ENCODE measurements around the gene LRRC45. TPM values are rescaled to one million over a fixed set of nuclear protein-coding genes. Genes with fewer than 3 reads are reported as not detected.

The LRRC45 gene
- total RNA-seq, 1 donor from 2014 or later, result 8.5 TPM

DNA sequence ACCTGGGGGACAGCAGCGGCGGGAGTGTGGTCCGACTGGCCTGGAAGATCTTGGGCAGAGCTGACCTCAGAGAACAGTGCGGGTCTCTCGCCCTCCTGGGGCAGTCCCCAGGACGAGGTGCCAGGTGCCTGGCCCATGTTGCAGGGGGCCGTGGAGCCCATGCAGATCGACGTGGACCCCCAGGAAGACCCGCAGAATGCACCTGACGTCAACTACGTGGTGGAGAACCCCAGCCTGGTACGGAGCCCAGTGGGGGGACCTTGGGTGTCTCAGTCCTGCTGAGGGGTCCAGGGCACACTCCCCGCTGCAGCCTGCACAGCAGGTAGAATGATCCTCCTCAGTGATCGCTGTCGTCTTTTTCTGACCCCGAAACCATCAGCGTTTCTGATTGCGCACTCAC is 30.0 kb downstream of the LRRC45 start:
- no peak for DNase-seq

DNA sequence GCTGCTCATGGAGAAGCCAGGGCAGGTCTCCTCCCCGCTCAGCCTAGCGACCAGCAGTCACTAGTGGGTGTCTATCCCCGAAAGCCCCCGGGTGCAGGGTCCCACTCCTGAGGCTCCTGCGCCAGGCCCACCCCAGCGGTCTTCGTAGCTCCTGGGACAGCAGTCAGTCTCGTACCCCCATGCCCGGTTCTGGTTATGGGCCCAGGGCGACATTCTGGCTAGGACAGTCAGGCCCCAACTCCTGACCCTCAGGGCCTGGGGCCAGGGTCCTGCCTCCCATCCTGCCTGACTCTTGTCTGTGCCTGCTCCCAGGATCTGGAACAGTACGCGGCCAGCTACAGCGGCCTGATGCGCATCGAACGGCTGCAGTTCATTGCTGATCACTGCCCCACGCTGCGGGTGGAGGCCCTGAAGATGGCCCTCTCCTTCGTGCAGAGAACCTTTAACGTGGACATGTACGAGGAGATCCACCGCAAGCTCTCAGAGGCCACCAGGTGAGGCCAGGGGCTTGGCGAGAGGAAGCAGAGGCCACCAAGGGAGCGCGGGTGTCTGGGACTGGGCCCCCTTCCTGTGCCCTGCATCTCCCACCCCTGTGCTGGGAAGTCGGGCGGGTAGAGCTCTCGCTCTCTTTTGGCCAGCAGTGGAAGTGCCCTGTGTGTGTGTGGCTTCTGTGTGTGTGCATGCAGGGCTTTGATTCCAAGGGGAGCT is 30.6 kb downstream of the LRRC45 start:
- no peak for DNase-seq

DNA sequence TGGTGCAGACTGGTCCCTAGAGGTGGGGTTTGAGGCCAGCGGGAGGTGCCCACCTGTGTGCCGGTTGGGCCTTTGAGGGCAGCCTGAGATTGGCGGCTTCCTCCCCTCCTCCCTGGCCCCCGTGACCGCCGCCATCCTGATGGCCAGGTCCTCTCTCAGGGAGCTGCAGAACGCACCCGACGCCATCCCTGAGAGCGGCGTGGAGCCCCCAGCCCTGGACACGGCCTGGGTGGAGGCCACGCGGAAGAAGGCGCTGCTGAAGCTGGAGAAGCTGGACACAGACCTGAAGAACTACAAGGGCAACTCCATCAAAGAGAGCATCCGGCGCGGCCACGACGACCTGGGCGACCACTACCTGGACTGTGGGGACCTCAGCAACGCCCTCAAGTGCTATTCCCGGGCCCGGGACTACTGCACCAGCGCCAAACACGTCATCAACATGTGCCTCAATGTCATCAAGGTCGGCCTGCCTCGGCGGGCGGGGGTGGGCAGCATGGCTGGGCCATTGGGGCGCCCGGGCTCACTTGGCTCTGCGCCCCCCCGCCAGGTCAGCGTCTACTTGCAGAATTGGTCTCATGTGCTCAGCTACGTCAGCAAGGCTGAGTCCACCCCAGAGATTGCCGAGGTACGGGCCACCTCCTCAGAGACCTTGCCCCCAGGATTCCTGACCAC is 31.4 kb downstream of the LRRC45 start:
- no peak for DNase-seq

DNA sequence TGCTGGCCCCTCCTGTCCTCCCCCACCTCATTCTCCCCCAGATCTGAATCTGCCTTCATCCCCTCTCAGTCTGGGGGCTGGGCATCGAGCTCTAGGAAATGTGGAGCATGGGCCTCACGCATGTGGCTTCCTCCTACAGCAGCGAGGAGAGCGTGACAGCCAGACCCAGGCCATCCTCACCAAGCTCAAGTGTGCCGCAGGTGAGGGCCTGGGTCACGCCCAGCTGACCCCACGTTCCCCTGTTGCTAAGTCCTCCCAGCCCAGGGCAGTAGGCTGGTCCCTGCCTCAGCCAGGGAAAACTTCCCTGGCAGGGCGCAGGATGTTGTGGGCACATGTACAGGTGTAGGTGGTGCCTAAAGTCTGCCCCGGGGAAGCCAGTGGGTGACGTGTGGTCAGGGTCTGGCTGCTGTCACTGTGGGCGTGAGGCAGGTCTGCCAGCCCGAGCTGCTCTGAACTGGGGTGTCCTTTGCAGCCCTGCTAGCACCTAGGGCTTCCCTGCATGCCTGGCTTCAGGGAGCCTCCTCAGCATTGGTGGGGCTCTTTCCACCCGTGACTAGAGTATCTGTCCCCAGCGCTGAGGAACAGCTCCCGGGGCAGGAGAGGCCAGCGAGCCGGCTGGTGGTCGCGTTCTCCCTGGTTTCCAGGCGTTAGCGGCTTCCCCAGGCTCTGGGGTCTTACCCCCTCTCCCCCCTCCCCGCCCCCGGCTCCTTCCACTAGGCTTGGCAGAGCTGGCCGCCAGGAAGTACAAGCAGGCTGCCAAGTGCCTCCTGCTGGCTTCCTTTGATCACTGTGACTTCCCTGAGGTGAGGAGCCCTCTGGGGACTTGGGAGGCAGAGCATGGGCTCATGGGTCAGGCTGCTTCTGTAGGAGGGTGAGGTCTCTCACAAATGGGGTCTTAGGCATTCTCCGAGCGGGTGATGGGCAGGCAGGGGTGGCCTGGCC is 32.2 kb downstream of the LRRC45 start:
- no peak for DNase-seq

DNA sequence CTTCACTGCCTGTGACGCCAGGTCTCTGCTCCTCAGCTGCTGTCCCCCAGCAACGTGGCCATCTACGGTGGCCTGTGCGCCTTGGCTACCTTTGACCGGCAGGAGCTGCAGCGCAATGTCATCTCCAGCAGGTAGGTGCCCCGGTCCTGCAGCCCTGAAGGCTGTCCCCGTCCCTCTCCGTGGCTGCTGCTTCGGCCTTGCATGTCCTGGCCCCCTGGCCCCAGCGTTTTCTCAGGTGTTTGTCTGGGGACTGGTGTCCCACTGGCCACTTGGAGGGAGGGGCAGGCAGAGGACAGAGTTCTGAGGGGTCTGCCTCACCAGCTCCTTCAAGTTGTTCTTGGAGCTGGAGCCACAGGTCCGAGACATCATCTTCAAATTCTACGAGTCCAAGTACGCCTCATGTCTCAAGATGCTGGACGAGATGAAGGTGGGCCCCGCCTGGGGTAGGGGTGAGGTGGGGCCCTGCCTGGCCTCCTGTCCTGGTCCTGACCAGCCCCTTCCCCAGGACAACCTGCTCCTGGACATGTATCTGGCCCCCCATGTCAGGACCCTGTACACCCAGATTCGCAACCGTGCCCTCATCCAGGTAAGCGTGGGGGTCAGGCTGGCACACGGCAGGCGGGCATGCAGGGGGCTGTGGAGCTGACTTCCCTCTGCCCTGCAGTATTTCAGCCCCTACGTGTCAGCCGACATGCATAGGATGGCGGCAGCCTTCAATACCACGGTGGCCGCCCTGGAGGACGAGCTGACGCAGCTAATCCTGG is 33.0 kb downstream of the LRRC45 start:
- no peak for DNase-seq

DNA sequence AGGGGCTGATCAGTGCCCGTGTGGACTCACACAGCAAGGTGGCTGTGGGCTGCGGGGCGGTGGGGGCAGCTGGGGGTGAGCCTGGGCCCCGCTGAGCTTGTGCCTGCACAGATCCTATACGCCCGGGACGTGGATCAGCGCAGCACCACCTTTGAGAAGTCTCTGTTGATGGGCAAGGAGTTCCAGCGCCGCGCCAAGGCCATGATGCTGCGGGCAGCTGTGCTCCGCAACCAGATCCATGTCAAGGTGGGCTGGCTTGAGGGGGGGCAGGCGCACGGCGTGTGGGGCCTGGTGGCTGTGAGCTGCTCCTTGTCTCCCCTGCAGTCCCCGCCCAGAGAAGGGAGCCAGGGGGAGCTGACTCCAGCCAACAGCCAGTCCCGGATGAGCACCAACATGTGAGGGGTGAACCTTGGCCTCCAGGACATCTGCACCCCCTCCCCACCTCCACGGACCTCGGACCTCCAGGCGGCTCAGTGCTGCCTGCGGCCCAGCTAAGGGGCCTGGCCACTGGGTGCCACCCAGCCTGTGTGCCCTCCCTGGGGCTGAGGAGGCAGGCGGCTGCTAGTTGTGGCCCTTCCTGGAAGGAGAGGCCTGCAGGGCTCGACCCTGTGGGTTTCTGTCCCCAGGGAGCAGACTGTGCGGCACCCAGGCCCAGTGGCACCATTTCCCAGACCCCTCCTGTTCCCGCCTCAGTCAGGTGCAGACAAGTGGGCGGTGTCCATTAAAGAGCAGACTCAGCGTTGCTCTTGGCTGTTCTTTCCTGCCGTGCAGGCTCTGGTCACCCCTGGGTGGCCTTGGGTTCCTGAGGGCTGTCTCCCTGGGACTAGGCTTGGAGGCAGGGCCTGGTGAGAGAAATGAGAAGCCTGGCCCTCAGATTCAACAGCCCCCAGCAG is 33.9 kb downstream of the LRRC45 start:
- no peak for DNase-seq

DNA sequence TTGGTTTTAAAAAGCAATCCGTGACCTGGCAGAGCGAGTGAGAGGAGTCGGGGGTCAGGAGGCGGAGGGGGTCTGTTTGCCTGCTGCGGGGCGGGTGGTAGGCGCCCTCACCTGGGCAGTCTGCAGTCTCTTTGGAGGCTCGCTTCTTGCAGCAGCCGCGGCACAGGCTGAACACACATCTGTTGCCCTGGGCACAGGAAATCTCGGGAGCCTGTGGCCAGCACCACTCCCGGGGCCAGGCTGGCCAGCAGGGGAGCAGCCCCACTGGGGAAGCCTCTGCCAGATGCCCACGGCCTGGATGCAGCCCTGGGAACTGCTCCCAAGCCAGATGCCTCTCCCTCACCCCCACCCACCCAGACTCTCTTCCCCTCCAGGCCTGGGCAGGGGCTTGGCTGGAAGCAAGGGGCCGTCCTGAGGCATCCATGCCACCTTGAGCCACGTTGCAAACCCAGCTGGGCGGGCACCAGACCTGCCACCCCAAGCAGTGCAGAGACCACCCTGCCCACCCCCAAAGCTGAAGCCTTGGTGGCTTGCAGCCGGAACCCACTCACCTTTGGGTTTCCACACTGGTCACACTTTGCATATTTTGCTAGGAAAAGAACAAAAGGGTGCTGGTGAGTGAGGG is 35.2 kb downstream of the LRRC45 start:
- no peak for DNase-seq

DNA sequence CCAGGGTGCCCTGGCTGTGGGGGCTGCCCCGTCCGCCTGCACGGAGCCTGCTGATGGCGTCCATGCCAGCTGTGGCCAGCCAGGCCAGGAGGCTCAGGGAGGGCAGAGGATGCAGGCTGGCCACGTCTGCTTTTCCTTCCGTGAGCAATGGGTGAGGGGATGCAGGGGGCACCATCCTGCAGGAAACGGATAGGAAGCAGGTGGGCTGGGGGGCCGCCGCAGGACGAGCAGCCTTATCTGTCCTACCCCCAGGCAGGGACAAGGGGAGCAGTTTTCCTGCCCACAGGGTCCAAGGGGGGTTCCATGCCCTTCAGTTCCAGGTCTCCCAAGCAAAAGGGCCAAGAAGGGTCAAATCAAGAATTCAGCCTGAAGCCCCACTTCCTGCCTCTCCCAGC is 35.7 kb downstream of the LRRC45 start:
- no peak for DNase-seq

DNA sequence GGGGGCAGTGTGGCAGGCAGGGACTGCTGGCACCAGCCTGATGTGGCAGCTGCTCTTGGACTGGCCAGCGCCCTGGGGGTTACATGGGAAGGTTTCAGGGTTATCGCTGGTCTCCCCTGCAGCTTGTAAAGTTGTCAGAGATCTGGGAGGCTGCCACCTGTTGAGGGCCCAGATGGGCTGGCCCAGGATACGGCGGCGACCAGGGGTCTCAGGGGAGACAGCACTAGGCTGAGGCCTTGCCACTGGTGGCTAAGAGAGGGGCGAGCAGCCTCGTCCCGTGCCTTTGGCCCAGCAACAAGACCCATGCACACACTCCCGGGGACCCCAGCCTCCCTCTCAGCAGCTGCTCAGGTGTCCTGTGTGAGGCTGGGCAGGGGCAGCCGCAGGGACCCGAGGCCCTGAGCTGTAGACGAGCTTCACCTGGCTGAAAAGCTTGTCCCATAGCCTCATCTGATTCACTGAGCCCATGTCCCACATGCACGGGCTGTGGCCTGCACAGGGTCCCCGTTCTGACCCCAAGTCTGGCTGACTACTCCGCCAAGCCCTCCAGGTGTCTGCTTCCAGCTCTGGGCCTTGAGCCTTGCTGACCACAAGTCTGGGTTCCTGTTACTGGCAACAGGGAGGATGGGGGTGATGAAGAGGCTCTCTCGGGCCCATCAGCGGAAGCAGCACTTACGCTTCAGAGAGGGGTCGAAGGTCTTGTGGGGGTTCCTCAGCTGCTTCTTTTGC is 36.3 kb downstream of the LRRC45 start:
- no peak for DNase-seq

DNA sequence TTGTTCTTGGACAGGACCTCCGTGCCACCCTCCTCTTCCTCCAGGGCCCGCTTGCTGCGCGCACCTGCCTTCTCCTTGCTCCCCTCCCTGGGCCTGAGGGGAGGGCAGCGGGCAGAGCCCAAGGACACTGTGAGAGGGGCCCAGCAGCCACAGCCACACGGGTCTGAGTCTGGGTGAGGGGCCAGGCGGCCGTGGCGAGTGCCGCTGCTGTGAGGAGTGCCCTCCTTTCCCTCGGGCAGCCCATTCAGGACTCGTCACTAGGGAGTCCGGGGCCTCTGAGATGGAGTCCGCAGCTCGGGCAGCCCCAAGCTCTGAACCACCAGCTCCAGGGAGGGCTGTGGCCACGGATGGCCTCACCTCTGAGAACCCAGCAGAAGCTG is 36.9 kb downstream of the LRRC45 start:
- DNase-seq, result no peak

DNA sequence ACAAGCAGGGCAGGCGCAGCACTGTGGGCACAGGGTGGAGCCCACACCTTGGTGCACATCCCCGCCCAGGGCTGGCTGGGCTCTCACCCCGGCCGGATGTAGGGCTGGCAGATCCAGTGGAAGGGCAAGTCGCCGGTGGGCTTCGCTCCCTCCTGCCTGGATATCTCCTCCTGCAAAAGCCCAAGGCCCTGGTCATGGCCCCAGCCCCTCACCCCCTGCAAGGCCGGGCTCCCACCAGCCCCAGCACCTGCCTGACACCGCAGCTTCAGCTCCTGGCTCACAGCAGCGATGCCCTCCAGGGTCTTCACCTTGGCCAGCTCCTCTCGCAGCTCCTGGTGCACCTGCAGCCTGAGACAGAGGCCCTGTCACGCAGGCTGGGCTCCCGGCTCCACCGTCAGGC is 37.5 kb downstream of the LRRC45 start:
- DNase-seq, result no peak

DNA sequence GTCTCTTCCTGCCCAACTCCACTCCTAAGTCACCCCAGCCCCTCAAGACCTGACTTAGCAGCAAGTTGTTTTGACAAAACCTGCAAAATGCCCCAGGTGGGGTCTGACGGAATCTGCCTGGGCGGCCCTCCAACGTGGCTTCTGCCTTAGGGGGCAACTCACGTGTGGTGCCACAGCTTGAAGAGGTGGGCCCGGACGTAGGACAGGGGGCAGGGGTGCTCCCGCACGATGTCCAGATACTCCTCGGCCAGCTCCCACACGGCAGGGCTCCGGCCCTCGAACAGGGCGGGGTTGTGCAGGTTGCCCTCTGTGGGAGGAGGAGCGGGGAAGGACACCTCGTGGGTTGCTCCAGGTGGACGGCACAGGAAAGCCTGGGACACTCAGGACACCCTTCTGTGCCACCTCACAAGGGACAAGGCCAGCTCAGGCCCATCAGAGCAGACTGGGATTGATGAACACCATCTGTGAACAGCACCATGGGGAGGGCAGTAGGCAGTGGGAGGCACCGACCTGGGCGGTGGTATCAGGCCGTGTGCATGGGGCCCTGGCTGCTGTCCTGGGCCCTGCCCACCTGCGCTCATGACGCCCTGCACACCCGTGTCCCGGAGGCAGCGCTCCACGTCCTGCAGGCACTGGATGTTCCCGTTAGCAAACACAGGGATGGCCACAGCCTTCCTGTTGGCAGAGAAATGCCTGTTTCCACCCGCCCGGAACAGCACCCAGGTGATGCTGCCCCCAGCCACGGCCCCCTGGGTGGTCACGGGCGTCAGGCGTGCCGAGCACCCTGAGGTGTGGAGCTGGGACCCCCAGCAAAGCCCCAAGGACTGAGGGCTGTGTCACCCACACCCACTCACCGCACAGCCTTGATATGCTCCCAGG is 38.2 kb downstream of the LRRC45 start:
- no peak for DNase-seq

DNA sequence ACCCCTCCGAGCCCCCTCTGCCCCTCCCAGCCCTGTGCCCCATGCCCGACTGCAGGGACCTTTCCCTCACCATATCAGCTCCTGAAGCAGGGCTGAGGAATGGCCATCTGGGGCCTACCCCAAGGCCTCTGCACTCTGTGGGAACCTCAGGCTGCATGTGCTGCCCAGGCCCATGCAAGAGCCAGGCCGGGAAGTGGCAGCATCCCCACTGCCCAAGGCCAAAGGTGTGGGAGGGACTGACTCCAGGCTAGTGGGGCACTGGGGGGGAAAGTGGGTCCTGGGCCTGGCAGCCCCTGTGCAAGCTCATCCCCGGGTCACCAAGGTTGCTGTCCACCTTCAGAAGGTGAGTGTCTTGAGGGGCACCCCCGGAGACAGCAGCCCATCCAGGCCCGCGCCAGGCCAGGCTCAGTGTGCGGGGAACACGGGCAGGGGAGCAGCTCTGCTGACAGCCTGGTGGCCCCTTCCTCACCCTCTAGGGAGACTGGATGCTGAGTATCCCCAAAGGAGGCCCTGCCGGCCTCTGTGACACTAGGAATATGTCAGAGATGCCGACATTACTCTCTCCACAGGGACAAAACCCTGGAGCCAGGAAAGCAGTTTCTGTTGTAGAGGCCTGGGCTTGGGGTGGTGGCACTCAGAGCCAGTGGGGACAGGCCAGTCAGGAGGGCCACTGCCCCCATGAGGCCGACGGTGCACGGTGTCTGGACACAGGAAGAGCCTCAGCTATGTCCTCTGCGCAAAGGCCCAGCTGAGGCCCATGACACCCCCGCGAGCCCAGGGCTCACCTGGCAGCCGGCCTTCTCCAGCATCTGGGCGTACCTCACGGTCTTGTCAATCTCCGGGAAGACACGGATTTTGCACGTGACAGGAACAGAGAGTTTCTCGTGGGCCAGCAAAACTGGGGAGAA is 39.2 kb downstream of the LRRC45 start:
- no peak for DNase-seq

DNA sequence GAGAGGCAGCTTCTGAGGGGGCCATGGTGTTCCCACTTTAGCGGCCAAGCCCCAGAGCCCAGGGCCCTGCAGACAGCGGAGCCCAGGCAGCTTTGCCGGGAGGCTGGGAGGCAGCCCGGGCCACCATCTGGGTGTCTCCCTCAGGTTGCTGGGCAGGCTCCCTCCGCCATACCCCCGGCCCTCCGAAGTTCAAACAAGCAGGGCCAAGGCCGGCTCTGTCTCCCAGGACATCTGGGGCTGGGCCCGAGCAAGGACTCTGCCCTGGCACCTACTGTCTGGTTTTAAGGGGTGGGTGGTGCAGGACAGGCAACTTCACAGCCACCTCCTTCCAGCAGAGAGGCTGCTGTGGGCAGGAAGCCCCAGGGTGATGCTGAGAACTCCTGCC is 39.9 kb downstream of the LRRC45 start:
- no peak for DNase-seq

DNA sequence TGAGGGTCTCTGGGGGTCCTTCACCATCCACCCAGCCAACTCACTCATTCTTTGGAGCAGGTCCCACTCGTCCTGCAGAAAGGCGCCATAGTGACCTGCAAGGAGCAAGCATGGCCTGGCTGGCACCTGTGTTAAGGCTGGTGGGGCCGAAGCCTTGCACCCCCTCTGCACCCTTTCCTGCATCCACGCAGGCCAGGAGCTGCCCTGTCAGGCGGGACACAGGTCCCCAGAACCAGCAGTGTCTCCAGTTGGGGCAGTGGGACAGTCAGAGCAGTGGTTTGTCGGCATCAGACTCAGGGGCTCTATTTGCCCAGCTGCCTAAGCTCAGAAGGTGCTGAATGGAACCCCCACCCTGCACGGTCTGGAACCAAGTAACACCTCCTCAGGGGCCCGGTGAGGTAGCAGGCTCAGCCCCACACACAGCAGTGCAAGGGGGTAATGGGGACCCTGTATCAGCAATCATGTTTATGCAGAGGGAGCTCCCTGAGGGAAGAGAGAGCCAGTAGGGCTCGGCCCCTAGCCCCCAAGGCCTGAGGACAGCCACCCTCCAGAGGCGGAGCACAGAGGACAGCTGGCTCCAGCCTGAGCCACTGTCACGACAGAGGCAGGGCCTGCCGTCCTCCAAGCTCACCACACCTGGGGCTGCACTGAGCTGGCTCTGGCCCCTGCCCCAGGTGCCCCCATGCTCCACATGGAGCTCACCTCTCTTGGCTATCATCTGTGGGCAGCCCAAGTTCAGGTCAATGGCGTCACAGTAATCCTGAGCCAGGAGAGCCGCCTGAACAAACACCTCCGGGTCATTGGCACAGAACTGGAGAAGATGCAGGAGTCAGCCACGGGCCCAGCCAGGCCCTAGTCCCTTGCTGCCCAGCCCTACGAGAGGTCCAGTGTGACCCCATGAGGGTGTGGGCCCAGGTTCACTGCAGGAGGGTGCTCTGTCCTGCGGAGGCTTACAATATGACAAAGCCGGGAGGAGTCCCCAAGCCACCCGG is 40.6 kb downstream of the LRRC45 start:
- no peak for DNase-seq

DNA sequence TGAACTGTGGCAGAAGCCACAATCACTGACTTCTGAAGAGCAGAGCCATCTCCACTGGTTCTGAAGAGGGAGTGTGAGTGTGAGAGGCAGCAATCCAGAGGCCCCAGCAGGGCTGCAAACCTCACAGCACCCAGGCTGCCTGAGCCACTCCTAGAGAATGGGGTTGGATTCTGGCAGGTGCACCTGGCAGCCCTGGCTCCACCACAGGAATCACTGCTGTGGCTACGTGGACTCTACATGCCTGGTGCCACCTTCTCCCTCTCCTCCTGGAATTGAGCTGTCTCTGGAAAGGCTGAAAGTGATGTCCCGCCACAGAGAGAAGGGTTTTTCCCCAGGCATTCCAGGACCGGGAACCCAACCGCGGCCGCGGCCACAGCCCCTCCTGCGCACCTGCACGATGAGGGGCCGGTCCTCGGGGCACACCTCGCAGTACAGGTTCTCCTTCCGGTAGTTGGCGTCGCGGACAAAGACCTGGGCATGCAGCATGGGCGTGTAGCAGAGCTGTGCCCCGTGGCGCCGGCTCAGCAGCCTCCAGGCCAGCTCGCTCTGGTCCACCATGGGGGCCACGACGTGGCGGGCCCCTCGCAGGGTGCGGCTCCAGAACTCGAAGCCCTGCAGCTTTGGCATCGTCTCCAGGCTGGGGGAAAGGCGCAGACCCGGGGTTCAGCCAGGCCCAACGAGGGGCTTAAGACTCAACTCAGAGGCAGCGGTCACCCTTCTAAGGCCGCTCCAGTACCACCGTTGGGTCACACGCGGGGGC is 41.5 kb downstream of the LRRC45 start:
- DNase-seq, result no peak

Data from tongue (tissue), 2 donors.